Glutamatergic neuron (in vitro differentiated cells): ENCODE results near the gene ZFPM1. TPM values are rescaled to one million over a fixed set of nuclear protein-coding genes. Genes with fewer than 3 reads are reported as not detected.

Source experiments
- DNase-seq: peaks from one replicate; pipeline ENCODE4 v3.0.0; 2022
- H3K27ac Mint-ChIP-seq: one replicate; pipeline ENCODE4 v1.8.0; 2020; ENCODE audit warnings: mild to moderate bottlenecking, mixed read lengths, inconsistent platforms; ENCODE audit not compliant: unreplicated experiment
- H3K27me3 Mint-ChIP-seq: one replicate; pipeline ENCODE4 v1.8.0; 2020; ENCODE audit warnings: mild to moderate bottlenecking, moderate library complexity, mixed read lengths, inconsistent platforms; ENCODE audit not compliant: unreplicated experiment
- H3K36me3 Mint-ChIP-seq: one replicate; pipeline ENCODE4 v1.8.0; 2020; ENCODE audit warnings: mild to moderate bottlenecking, mixed read lengths, inconsistent platforms; ENCODE audit not compliant: unreplicated experiment
- H3K4me1 Mint-ChIP-seq: one replicate; pipeline ENCODE4 v1.8.0; 2020; ENCODE audit warnings: mild to moderate bottlenecking, low read depth, mixed read lengths, inconsistent platforms; ENCODE audit not compliant: unreplicated experiment
- H3K4me3 Mint-ChIP-seq: one replicate; pipeline ENCODE4 v1.8.0; 2020; ENCODE audit warnings: mild to moderate bottlenecking, mixed read lengths, inconsistent platforms; ENCODE audit not compliant: unreplicated experiment
- H3K9me3 Mint-ChIP-seq: one replicate; pipeline ENCODE4 v1.8.0; 2020; ENCODE audit warnings: mild to moderate bottlenecking, moderate library complexity, mixed read lengths, inconsistent platforms; ENCODE audit not compliant: unreplicated experiment
- CTCF ChIP-seq: fragments of 200-600 bp; sonication (generic); IDR thresholded peaks from one replicate; pipeline ENCODE4 v1.5.0; 2021; ENCODE audit not compliant: partially characterized antibody, unreplicated experiment
- total RNA-seq: library from RNA; stranded (reverse); fragmentation: NEBNext Ultra II Directional; extraction: Animal tissue kit (Norgen Biotek cat#: 25700); gene quantifications from one replicate; pipeline ENCODE4 v1.2.1, GENCODE V29; 2021; ENCODE audit not compliant: unreplicated experiment

ZFPM1 gene
- total RNA-seq, 1 donor from 2014 or later, result 11.1 TPM

- Mint-ChIP-seq H3K36me3 (peaks cover 4% of the 10 kb centered on the region), H3K27ac (peak overlapping the region; percentile 80), H3K9me3 (peaks cover 13% of the 10 kb centered on the region), H3K4me3 (no peak overlapping the region), H3K4me1 (peaks cover 4% of the 10 kb centered on the region), H3K27me3 (peaks cover 9% of the 10 kb centered on the region)
- DNase-seq, result no peak
- TF ChIP-seq CTCF, result no peak
Measured at GRCh38 chr16:88519938-88520653, 67.0 kb downstream of the ZFPM1 start.

- peaks cover 4% of the 10 kb centered on the region for H3K36me3 Mint-ChIP-seq
- H3K9me3 Mint-ChIP-seq, result peaks cover 16% of the 10 kb centered on the region
- no peak for TF ChIP-seq CTCF
- no peak for DNase-seq
- H3K4me1 Mint-ChIP-seq, result peaks cover under 1% of the 10 kb centered on the region
- H3K4me3 Mint-ChIP-seq, result no peak overlapping the region
- peaks cover 8% of the 10 kb centered on the region for H3K27me3 Mint-ChIP-seq
- no peak overlapping the region for H3K27ac Mint-ChIP-seq
Measured at GRCh38 chr16:88521674-88522073, 68.6 kb downstream of the ZFPM1 start.

- peaks cover 8% of the 10 kb centered on the region for H3K27me3 Mint-ChIP-seq
- TF ChIP-seq CTCF, result no peak
- no peaks in the 10 kb centered on the region for H3K4me1 Mint-ChIP-seq
- H3K27ac Mint-ChIP-seq, result no peak overlapping the region
- no peak for DNase-seq
- H3K4me3 Mint-ChIP-seq, result no peak overlapping the region
- H3K9me3 Mint-ChIP-seq, result peaks cover 14% of the 10 kb centered on the region
- H3K36me3 Mint-ChIP-seq, result peaks cover 4% of the 10 kb centered on the region
Measured at GRCh38 chr16:88522276-88522949, 69.3 kb downstream of the ZFPM1 start.

- Mint-ChIP-seq H3K4me3 (no peak overlapping the region), H3K27me3 (peaks cover 4% of the 10 kb centered on the region), H3K27ac (no peak overlapping the region), H3K36me3 (peaks cover under 1% of the 10 kb centered on the region), H3K4me1 (peaks cover under 1% of the 10 kb centered on the region), H3K9me3 (peaks cover 11% of the 10 kb centered on the region)
- no peak for TF ChIP-seq CTCF
- no peak for DNase-seq
Measured at GRCh38 chr16:88523309-88524161, 70.5 kb downstream of the ZFPM1 start.
